Erythroblast (primary cell): ENCODE results near the gene AURKB.
A peak's percentile ranks its signal among the peaks of the same experiment; 100 is the strongest.
"Not testable (repeated sequence)": the region's sequence is repeated elsewhere in the genome, so short reads cannot be mapped to it uniquely, and the experiment has no call there.

Experiments
- DNase-seq, 2 experiments: peaks; one replicate each; lab custom pipeline; 2025; lab: John Stamatoyannopoulos, UW
- GATA1 ChIP-seq: IDR thresholded peaks from 2 replicates; pipeline ENCODE4 v1.6.1; 2011; ENCODE audit warnings: low read depth, mild to moderate bottlenecking, control low read depth, low read length, moderate library complexity
- POLR2A ChIP-seq: IDR thresholded peaks from 2 replicates; pipeline ENCODE4 v1.6.1; 2011; ENCODE audit warnings: mild to moderate bottlenecking, low read length

Gene AURKB

GRCh38 chr17:8209907-8210760, at the start of gene AURKB:
TSS of gene AURKB (minus strand) at chr17:8210575. CDS start at chr17:8210224, 351 bp downstream.
- peak; percentile 95 to 97 for DNase-seq
- peak; percentile 95 for TF ChIP-seq POLR2A
- no peak for TF ChIP-seq GATA1

DNA sequence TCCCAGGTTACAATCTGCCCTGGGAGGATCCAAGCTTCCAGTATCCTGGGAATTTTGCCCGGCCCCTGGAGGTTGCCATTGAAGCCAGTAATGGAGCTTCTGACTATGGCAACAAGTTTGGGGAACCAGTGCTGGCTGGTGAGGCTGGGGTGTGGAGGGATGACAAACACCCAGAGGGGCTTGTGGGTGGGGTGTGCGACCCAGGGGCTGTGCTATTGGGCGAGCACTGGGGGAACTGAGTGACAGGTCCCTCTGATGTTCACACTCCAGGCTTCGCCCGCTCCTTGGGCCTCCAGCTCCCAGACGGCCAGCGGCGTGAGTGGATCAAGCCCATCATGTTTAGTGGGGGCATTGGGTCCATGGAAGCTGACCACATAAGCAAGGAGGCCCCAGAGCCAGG, 47.4 kb upstream of the AURKB start:
- TF ChIP-seq POLR2A (no peak), GATA1 (no peak)
- DNase-seq: no peak

DNA sequence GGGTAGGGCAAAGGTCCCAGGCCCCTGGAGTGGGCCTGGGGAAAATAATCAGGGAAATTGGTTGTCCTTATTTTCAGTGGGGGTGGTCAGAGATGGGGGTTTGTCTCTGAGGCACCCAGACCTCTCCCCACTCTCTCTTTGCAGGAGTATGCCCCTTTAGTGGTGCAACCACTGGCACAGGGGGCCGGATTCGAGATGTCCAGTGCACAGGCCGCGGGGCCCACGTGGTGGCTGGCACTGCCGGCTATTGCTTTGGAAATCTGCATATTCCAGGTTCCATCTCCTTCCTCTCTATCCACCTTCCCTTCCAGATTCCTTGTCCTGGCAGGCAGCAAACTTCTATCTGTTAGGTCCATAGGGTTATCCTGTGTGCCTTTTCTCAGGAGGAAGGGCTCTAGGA, 46.3 kb upstream of the AURKB start:
- no peak for DNase-seq
- TF ChIP-seq GATA1: no peak
- TF ChIP-seq POLR2A: no peak

GRCh38 chr17:8256291-8256690, 45.9 kb upstream of the AURKB start:
- DNase-seq: no peak
- TF ChIP-seq GATA1 (no peak), POLR2A (no peak)

DNA sequence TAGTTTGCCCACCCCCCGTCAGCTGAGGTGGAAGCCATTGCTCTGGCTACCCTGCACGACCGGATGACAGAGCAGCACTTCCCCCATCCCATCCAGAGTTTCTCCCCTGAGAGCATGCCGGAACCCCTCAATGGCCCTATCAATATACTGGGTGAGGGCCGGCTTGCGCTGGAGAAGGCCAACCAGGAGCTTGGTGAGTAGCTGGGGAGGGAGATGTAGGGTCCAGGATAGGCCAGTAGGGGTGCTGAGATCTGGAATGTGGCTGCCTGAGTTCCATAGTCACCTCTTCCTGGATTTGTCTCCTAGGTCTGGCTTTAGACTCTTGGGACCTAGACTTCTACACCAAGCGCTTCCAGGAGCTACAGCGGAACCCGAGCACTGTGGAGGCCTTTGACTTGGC, 45.1 kb upstream of the AURKB start:
- no peak for TF ChIP-seq GATA1
- TF ChIP-seq POLR2A: no peak
- no peak for DNase-seq

DNA sequence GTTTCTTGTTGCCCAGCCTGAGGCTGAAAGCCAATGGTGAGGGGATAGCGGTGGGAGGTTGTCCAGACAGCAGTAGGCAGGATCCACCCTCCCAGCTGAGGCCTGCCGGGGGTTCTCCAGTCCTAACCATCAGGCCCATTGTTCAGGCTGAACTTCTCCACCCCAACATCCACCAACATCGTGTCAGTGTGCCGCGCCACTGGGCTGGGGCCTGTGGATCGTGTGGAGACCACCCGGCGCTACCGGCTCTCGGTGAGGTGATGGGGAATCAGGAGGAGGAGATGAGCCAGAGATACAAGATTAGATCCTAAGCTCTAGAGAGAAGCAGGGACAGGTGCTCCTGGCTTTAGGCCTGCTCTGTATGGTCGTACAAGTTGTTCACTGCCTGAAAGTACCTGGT, 44.5 kb upstream of the AURKB start:
- DNase-seq: no peak
- no peak for TF ChIP-seq GATA1
- no peak for TF ChIP-seq POLR2A

GRCh38 chr17:8253801-8254200, 43.4 kb upstream of the AURKB start:
- peak; percentile 13 to 19 for DNase-seq
- TF ChIP-seq GATA1: no peak
- TF ChIP-seq POLR2A: no peak

DNA sequence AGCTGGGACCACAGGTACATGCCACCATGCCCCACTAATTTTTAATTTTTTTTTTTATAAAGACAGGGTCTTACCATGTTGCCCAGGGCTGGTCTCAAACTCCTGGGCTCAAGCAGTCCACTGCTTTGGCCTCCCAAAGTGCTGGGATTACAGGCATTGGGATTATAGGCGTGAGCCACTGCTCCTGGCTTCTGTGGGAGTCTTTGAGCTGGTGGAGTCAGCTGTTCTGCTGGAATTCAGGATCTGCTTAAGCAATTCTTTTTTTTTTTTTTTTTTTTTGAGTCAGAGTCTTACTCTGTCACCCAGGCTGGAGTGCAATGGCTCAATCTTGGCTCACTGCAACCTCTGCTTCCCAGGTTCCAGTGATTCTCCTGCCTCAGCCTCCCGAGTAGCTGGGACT, 41.0 kb upstream of the AURKB start:
- DNase-seq: not testable (repeated sequence)

- DNase-seq: peak in 1 of 2 experiments; percentile 37
- no peak for TF ChIP-seq GATA1
- TF ChIP-seq POLR2A: no peak
These were observed 39.5 kb upstream of the AURKB start for GRCh38 chr17:8249621-8250500.

DNA sequence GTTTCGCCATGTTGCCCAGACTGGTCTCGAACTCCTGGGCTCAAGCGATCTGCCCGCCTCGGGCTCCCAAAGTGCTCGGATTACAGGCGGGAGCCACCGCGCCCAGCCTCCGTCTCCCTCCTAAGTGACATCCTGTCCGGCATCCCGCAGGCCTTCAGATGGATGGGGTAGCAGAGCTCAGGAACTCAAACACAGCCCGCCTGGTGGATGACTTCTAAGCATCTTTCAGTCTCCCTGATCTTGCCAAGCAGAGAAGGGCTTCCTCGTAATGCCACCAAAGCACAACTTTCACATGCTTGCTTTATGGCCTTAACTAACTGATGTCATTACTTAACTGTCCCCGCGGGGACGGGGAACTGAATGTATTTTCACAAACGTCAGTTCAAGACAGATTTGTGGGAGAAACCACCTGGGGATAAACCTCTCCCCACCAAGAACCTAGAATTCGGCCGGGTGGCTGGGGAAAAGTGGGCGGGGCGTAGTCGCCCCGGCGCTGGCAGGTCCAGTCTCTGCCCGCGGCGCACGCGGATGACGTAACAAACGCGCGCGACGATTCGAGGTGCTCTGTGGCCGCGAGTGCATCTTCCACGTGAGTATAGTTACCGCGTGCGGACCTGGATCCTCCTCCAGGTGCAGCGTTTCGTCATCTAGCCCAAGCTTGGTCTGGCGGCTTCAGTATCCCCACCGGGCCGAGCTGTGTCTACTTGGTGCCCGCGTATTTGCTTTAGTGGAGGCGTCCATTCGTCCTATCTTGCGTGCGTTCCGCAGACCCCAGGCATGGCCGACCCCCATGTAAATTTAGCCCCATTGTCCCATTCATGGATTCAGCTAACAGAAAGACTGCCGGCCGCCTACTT, 38.6 kb upstream of the AURKB start, which contains the start of gene PFAS:
Gene PFAS (plus strand): TSS at position 539 of the 857 bp plus-strand sequence. CDS start 4,649 bp downstream, outside the sequence.
- DNase-seq: peak; percentile 95 to 98
- no peak for TF ChIP-seq GATA1
- TF ChIP-seq POLR2A: peak; percentile 85

GRCh38 chr17:8244768-8245167, 34.4 kb upstream of the AURKB start:
- no peak for TF ChIP-seq POLR2A
- no peak for TF ChIP-seq GATA1
- no peak for DNase-seq

DNA sequence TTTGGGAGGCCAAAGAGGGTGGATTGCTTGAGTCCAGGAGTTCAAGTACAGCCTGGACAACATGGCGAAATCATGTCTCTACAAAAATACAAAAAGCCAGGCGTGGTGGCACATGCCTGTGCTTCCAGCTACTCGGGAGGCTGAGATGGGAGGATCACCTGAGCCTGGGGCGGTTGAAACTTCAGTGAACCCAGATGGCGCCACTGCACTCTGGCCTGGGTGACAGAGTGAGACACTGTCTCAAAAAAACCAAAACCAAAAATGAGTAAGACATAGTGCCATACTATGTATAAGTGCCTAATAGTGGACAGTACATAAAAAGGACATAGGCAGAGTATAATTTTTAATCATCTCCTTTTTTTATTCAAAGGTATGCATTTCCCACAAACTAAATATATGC, 33.5 kb upstream of the AURKB start:
- DNase-seq: no peak
- TF ChIP-seq POLR2A: no peak
- TF ChIP-seq GATA1: no peak

DNA sequence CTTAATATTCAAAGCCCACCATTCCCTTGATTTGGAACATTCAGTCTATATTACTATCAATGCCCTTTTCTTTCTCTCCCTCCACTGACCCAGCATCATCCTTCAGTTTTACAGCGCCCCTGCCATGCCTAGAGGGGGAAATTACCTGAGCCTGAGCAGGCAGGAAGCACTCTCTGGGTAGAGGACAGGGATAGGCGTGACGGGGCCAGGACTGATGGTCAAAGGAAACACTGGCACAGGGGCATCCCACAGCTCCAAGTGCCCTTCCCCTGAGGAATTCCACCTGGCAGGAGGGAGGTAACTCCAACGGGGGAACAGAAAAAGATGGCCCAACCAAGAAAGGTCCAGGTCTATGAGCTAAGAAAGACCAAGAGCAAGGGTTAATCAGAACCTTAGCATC, 27.5 kb upstream of the AURKB start:
- TF ChIP-seq GATA1 (no peak), POLR2A (no peak)
- DNase-seq: no peak
